ENCODE data around the gene BCL7C. TPM values are rescaled to one million over a fixed set of nuclear protein-coding genes. Genes with fewer than 3 reads are reported as not detected.
"Not testable (repeated sequence)": the region's sequence is repeated elsewhere in the genome, so short reads cannot be mapped to it uniquely, and the experiment has no call there.

The BCL7C gene
- polyA plus RNA-seq (2013, experiment 1 of 2): 27.1 TPM
- 26.1 TPM for polyA plus RNA-seq (2013, experiment 2 of 2)

- Histone ChIP-seq H2BK12ac (ENCODE audit: low read length) (no peak within 1 kb of the TSS), H4K91ac (ENCODE audit: low read depth, low read length, poor library complexity) (no peak within 1 kb of the TSS), H3K9me3 (replicated peaks in 1 of 2; ENCODE audit: control insufficient read depth in 2 of 2, insufficient read depth in 1 of 2, low read depth in 1 of 2, low read length in 2 of 2) (no peaks in the 10 kb centered on the region), H3K4me3 (ENCODE audit: low read length in 2 of 2) (peak within 1 kb of the TSS; percentile 87 to 93), H2BK15ac (ENCODE audit: low read length) (peak within 1 kb of the TSS; percentile 88), H2BK5ac (ENCODE audit: low read length) (peak within 1 kb of the TSS; percentile 42), H2AFZ (ENCODE audit: low read length) (peak within 1 kb of the TSS; percentile 93), H3K4ac (ENCODE audit: low read length) (peak within 1 kb of the TSS; percentile 39), H3K4me1 (ENCODE audit: control insufficient read depth in 2 of 2, insufficient read depth in 1 of 2, low read depth in 1 of 2, low read length in 2 of 2) (peaks cover 16 to 20% of the 10 kb centered on the region in 2 donors), H4K8ac (ENCODE audit: low read depth, low read length) (peak within 1 kb of the TSS; percentile 88), H3K23ac (ENCODE audit: low read depth, low read length, poor library complexity) (peak within 1 kb of the TSS; percentile 98), H3K79me1 (ENCODE audit: low read depth, low read length) (peaks cover 6% of the 10 kb centered on the region), H3K9ac (ENCODE audit: low read depth, low read length, poor library complexity) (peak within 1 kb of the TSS; percentile 98), H3K27ac (replicated peaks; ENCODE audit: low read length) (peak within 1 kb of the TSS; percentile 50), H3K14ac (ENCODE audit: low read length) (peak within 1 kb of the TSS; percentile 79), H2BK120ac (ENCODE audit: low read depth, low read length) (peak within 1 kb of the TSS; percentile 85), H2AK5ac (ENCODE audit: low read depth, low read length) (peak within 1 kb of the TSS; percentile 85), H3K36me3 (replicated peaks in 1 of 2; ENCODE audit: control insufficient read depth in 2 of 2, insufficient read depth in 2 of 2, low read length in 2 of 2) (peaks cover 6 to 33% of the 10 kb centered on the region in 2 donors), H3K4me2 (ENCODE audit: insufficient read depth, low read length, poor library complexity, severe bottlenecking) (peak within 1 kb of the TSS; percentile 84), H3K18ac (ENCODE audit: low read length) (peak within 1 kb of the TSS; percentile 99), H3K27me3 (ENCODE audit: control insufficient read depth in 3 of 3, insufficient read depth in 3 of 3, low read depth in 1 of 3, low read length in 3 of 3) (no peaks in the 10 kb centered on the region)
- peak; percentile 92 for DNase-seq (ENCODE audit: low spot score)
- no CpG with 5 or more reads among the region's 97 CpGs for WGBS, 2 donors (ENCODE audit: extremely low coverage in 2 of 2, insufficient read length in 2 of 2, insufficient replicate concordance in 1 of 2)
Measured at GRCh38 chr16:30893744-30894539, at the start of gene BCL7C. TSS of gene BCL7C (minus strand) at chr16:30894077. CDS start at chr16:30893944, 133 bp downstream.

GRCh38 chr16:30942426-30942806 lies 48.5 kb upstream of the BCL7C start:
- H3K9ac ChIP-seq (ENCODE audit: low read depth, low read length, poor library complexity): no peak overlapping the region
- no peak overlapping the region for H3K4me3 ChIP-seq (ENCODE audit: low read length in 2 of 2)
- no CpG with 5 or more reads among the region's 4 CpGs for WGBS, 2 donors (ENCODE audit: extremely low coverage in 2 of 2, insufficient read length in 2 of 2, insufficient replicate concordance in 1 of 2)
- H2BK15ac ChIP-seq (ENCODE audit: low read length): no peak overlapping the region
- peaks cover 7 to 11% of the 10 kb centered on the region in 2 donors for H3K4me1 ChIP-seq (ENCODE audit: control insufficient read depth in 2 of 2, insufficient read depth in 1 of 2, low read depth in 1 of 2, low read length in 2 of 2)
- no peak overlapping the region for H3K23ac ChIP-seq (ENCODE audit: low read depth, low read length, poor library complexity)
- no peak for DNase-seq (ENCODE audit: low spot score)
- H3K18ac ChIP-seq (ENCODE audit: low read length): peak overlapping the region; percentile 91
- peak overlapping the region; percentile 30 for H2AK5ac ChIP-seq (ENCODE audit: low read depth, low read length)
- H2BK5ac ChIP-seq (ENCODE audit: low read length): no peak overlapping the region
- H3K4me2 ChIP-seq (ENCODE audit: insufficient read depth, low read length, poor library complexity, severe bottlenecking): no peak overlapping the region
- peak overlapping the region; percentile 28 for H2BK12ac ChIP-seq (ENCODE audit: low read length)
- no peak overlapping the region for H2AFZ ChIP-seq (ENCODE audit: low read length)
- H4K8ac ChIP-seq (ENCODE audit: low read depth, low read length): no peak overlapping the region
- peaks cover 7% of the 10 kb centered on the region for H3K79me1 ChIP-seq (ENCODE audit: low read depth, low read length)
- peaks cover 40 to 78% of the 10 kb centered on the region in 2 donors for H3K36me3 ChIP-seq (replicated peaks in 1 of 2; ENCODE audit: control insufficient read depth in 2 of 2, insufficient read depth in 2 of 2, low read length in 2 of 2)
- H3K9me3 ChIP-seq (replicated peaks in 1 of 2; ENCODE audit: control insufficient read depth in 2 of 2, insufficient read depth in 1 of 2, low read depth in 1 of 2, low read length in 2 of 2): no peaks in the 10 kb centered on the region
- no peak overlapping the region for H3K27ac ChIP-seq (replicated peaks; ENCODE audit: low read length)
- H4K91ac ChIP-seq (ENCODE audit: low read depth, low read length, poor library complexity): no peak overlapping the region
- no peak overlapping the region for H2BK120ac ChIP-seq (ENCODE audit: low read depth, low read length)
- no peaks in the 10 kb centered on the region for H3K27me3 ChIP-seq (ENCODE audit: control insufficient read depth in 3 of 3, insufficient read depth in 3 of 3, low read depth in 1 of 3, low read length in 3 of 3)
- H3K14ac ChIP-seq (ENCODE audit: low read length): no peak overlapping the region
- H3K4ac ChIP-seq (ENCODE audit: low read length): no peak overlapping the region

GRCh38 chr16:30941600-30942425 lies 47.9 kb upstream of the BCL7C start:
- Histone ChIP-seq H3K27ac (replicated peaks; ENCODE audit: low read length) (no peak overlapping the region), H3K4me3 (ENCODE audit: low read length in 2 of 2) (no peak overlapping the region), H3K4me2 (ENCODE audit: insufficient read depth, low read length, poor library complexity, severe bottlenecking) (no peak overlapping the region), H3K9ac (ENCODE audit: low read depth, low read length, poor library complexity) (peak overlapping the region; percentile 53), H3K27me3 (ENCODE audit: control insufficient read depth in 3 of 3, insufficient read depth in 3 of 3, low read depth in 1 of 3, low read length in 3 of 3) (no peaks in the 10 kb centered on the region), H3K18ac (ENCODE audit: low read length) (peak overlapping the region; percentile 91), H3K9me3 (replicated peaks in 1 of 2; ENCODE audit: control insufficient read depth in 2 of 2, insufficient read depth in 1 of 2, low read depth in 1 of 2, low read length in 2 of 2) (no peaks in the 10 kb centered on the region), H2BK120ac (ENCODE audit: low read depth, low read length) (no peak overlapping the region), H2AFZ (ENCODE audit: low read length) (no peak overlapping the region), H3K23ac (ENCODE audit: low read depth, low read length, poor library complexity) (peak overlapping the region; percentile 9), H3K4ac (ENCODE audit: low read length) (no peak overlapping the region), H2BK5ac (ENCODE audit: low read length) (no peak overlapping the region), H3K4me1 (ENCODE audit: control insufficient read depth in 2 of 2, insufficient read depth in 1 of 2, low read depth in 1 of 2, low read length in 2 of 2) (peaks cover under 1 to 5% of the 10 kb centered on the region in 2 donors), H2BK12ac (ENCODE audit: low read length) (peak overlapping the region; percentile 28), H3K79me1 (ENCODE audit: low read depth, low read length) (peaks cover 5% of the 10 kb centered on the region), H2AK5ac (ENCODE audit: low read depth, low read length) (peak overlapping the region; percentile 30), H3K14ac (ENCODE audit: low read length) (no peak overlapping the region), H3K36me3 (replicated peaks in 1 of 2; ENCODE audit: control insufficient read depth in 2 of 2, insufficient read depth in 2 of 2, low read length in 2 of 2) (peaks cover 44 to 80% of the 10 kb centered on the region in 2 donors), H4K91ac (ENCODE audit: low read depth, low read length, poor library complexity) (no peak overlapping the region), H4K8ac (ENCODE audit: low read depth, low read length) (no peak overlapping the region), H2BK15ac (ENCODE audit: low read length) (no peak overlapping the region)
- peak; percentile 56 for DNase-seq (ENCODE audit: low spot score)
- no CpG with 5 or more reads among the region's 15 CpGs for WGBS, 2 donors (ENCODE audit: extremely low coverage in 2 of 2, insufficient read length in 2 of 2, insufficient replicate concordance in 1 of 2)

GRCh38 chr16:30939571-30939970 lies 45.7 kb upstream of the BCL7C start:
- H3K14ac ChIP-seq (ENCODE audit: low read length); H2BK15ac ChIP-seq (ENCODE audit: low read length): not testable (repeated sequence)

More at GRCh38 chr16:30939571-30939970, 45.7 kb upstream of the BCL7C start:
- not testable (repeated sequence) for H2BK5ac ChIP-seq (ENCODE audit: low read length); H3K23ac ChIP-seq (ENCODE audit: low read depth, low read length, poor library complexity); H4K8ac ChIP-seq (ENCODE audit: low read depth, low read length); DNase-seq (ENCODE audit: low spot score); H2BK120ac ChIP-seq (ENCODE audit: low read depth, low read length); H3K79me1 ChIP-seq (ENCODE audit: low read depth, low read length); H3K9me3 ChIP-seq (replicated peaks in 1 of 2; ENCODE audit: control insufficient read depth in 2 of 2, insufficient read depth in 1 of 2, low read depth in 1 of 2, low read length in 2 of 2); H3K18ac ChIP-seq (ENCODE audit: low read length); H2AK5ac ChIP-seq (ENCODE audit: low read depth, low read length); H3K9ac ChIP-seq (ENCODE audit: low read depth, low read length, poor library complexity); H3K27ac ChIP-seq (replicated peaks; ENCODE audit: low read length); H2AFZ ChIP-seq (ENCODE audit: low read length); H4K91ac ChIP-seq (ENCODE audit: low read depth, low read length, poor library complexity); H3K4me3 ChIP-seq (ENCODE audit: low read length in 2 of 2); H2BK12ac ChIP-seq (ENCODE audit: low read length); H3K27me3 ChIP-seq (ENCODE audit: control insufficient read depth in 3 of 3, insufficient read depth in 3 of 3, low read depth in 1 of 3, low read length in 3 of 3); H3K4ac ChIP-seq (ENCODE audit: low read length); H3K4me1 ChIP-seq (ENCODE audit: control insufficient read depth in 2 of 2, insufficient read depth in 1 of 2, low read depth in 1 of 2, low read length in 2 of 2); H3K4me2 ChIP-seq (ENCODE audit: insufficient read depth, low read length, poor library complexity, severe bottlenecking)
- no CpG with 5 or more reads among the region's 8 CpGs for WGBS, 2 donors (ENCODE audit: extremely low coverage in 2 of 2, insufficient read length in 2 of 2, insufficient replicate concordance in 1 of 2)
- H3K36me3 ChIP-seq (replicated peaks in 1 of 2; ENCODE audit: control insufficient read depth in 2 of 2, insufficient read depth in 2 of 2, low read length in 2 of 2): peaks cover 50 to 79% of the 10 kb centered on the region in 2 donors
